Heart left ventricle (tissue), 16 donors: ENCODE measurements around the gene ZNF74. TPM values are rescaled to one million over a fixed set of nuclear protein-coding genes. Genes with fewer than 3 reads are reported as not detected.
"Not testable (repeated sequence)": the region's sequence is repeated elsewhere in the genome, so short reads cannot be mapped to it uniquely, and the experiment has no call there.

Experiments
- ATAC-seq, 4 donors: fragments of 200-7000 bp; cut with Tn5 transposase; one replicate each; pipeline ENCODE4 v1.9.1; 2020 to 2022; ENCODE audit warnings: moderate library complexity in 4 of 4, mild to moderate bottlenecking in 3 of 4, moderate number of reproducible peaks in 1 of 4
- DNase-seq, 5 donors: peaks; one replicate each; pipeline ENCODE4 v3.0.0-alpha.2; 2020
- H3K27ac ChIP-seq, 12 donors: fragments of 200-600 bp; sonication (generic) in 4 of 12; one replicate each; pipeline versions ENCODE4 v1.5.0 to v1.8.0; 2016 to 2022; ENCODE audit warnings: mild to moderate bottlenecking in 2 of 12
- H3K27me3 ChIP-seq, 9 donors: fragments of 200-600 bp; sonication (generic) in 2 of 9; one replicate each; pipeline versions ENCODE4 v1.5.1 to v1.8.0; 2016 to 2022; ENCODE audit warnings: mild to moderate bottlenecking in 3 of 9
- H3K36me3 ChIP-seq, 9 donors: fragments of 200-600 bp; sonication (generic) in 2 of 9; one replicate each; pipeline versions ENCODE4 v1.5.0 to v1.8.0; 2018 to 2022; ENCODE audit warnings: mild to moderate bottlenecking in 2 of 9
- H3K4me1 ChIP-seq, 12 donors: fragments of 200-600 bp; sonication (generic) in 4 of 12; one replicate each; pipeline versions ENCODE4 v1.5.0 to v1.8.0; 2016 to 2022; ENCODE audit warnings: mild to moderate bottlenecking in 3 of 12
- H3K4me3 ChIP-seq, 12 donors: fragments of 200-600 bp; sonication (generic) in 4 of 12; one replicate each; pipeline versions ENCODE4 v1.5.0 to v1.8.0; 2017 to 2022; ENCODE audit warnings: mild to moderate bottlenecking in 9 of 12, moderate library complexity in 4 of 12
- H3K9me3 ChIP-seq, 12 donors: fragments of 200-600 bp; sonication (generic) in 4 of 12; one replicate each; pipeline versions ENCODE4 v1.5.0 to v1.8.0; 2016 to 2022; ENCODE audit warnings: mild to moderate bottlenecking in 1 of 12
- POLR2A ChIP-seq, 2 donors: fragments of 450-650 bp; IDR thresholded peaks; one replicate each; pipeline ENCODE4 v1.6.1; 2017; ENCODE audit warnings: antibody characterized with exemption in 2 of 2, mild to moderate bottlenecking in 2 of 2, moderate library complexity in 2 of 2
- WGBS, 4 donors: extraction: QIAGEN DNeasy Blood & Tissue Kit in 2 of 4; methylation state at CpG; one replicate each; pipeline versions ENCODE4 v1.1.5 to v1.1.7; 2013 to 2018; 5-methylcytosine and 5-hydroxymethylcytosine counted together
- intact Hi-C, 10 donors: fragments of 100-400 bp; cut with DNase I; formaldehyde crosslinking; loops; one replicate each; pipeline versions ENCODE4 v1.11.1 to v1.14.2; 2022
- polyA plus RNA-seq, 2 donors: library from polyadenylated mRNA; stranded (reverse); fragments of 200-250 nt; gene quantifications; one replicate each; pipeline ENCODE4 v1.2.3, GENCODE V29; 2013
- total RNA-seq, 9 donors: library from RNA; depleted of rRNA in 2 of 9; stranded (reverse); fragments of >200 nt in 2 of 9; fragmentation: NEBNext Ultra II Directional in 3 of 9; extraction: Animal tissue kit (Norgen Biotek cat#: 25700) in 3 of 9; gene quantifications; one replicate each; pipeline versions ENCODE4 v1.1.0 to v1.2.4, GENCODE V29; 2016 to 2023
- TF ChIP-seq, protein P1 (sequence below), 12 donors: fragments of 200-600 bp; sonication (generic) in 4 of 12; IDR thresholded peaks; one replicate each; pipeline versions ENCODE4 v1.5.0 to v1.8.0; 2018 to 2022; ENCODE audit warnings: antibody characterized with exemption in 12 of 12, mild to moderate bottlenecking in 5 of 12
- donor health status: ischemic (EF 13 %, LVEDD 7.1; RV severe dilation, severe dysfunction).
- donor health status: healthy with polysubstance abuse.
- donor health status: DM: no; HTN: yes; CAD: no.
- donor health status: DM: no; HTN: no; CAD: no.
- donor health status: ischemic (EF 25% LVEDD 6.9; RV normal size, moderate dysfunction).
- donor health status: ischemic (EF 25% LVEDD 5.7; RV mildly dilated, moderate dysfunction).
- donor health status: healthy.
- donor health status: DM: yes; HTN: yes; CAD: no.
- donor health status: ischemic (EF 35%, LVEDD 5.7; RV mildly dilated, moderate dysfunction).
- donor health status: nonischemic (EF 11% LVEDD 7.7; RV severe dilation, severe dysfunction).
- donor health status: DM: yes; HTN: yes; CAD: no.
- donor health status: PGD.
- donor health status: ischemic (EF 29% LVEDD 5.4; RV normal size, mild dysfunction).
- donor health status: nonischemic (EF 23%, LVEDD 6.1; RV moderate dilation, normal function).

The ZNF74 gene
- total and polyA plus RNA-seq, 11 donors, result 2.1 to 6.5 (median 4.4) TPM

DNA sequence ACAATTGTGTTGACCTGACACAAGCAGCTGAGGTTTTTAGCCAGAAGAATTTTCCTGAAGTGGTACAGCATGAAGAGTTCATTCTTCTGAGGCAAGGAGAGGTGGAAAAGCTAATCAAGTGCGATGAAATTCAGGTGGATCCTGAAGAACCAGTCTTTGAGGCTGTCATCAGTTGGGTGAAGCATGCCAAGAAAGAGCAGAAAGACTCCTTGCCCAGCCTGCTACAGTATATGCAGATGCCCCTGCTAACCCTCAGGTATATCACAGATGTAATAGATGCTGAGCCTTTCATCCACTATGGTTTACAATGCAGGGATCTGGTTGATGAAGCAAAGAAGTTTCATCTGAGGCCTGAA lies 56.6 kb downstream of the ZNF74 start:
- H3K36me3 ChIP-seq, result peaks cover 0 to 48% (median 25%) of the 10 kb centered on the region in 9 donors

DNA sequence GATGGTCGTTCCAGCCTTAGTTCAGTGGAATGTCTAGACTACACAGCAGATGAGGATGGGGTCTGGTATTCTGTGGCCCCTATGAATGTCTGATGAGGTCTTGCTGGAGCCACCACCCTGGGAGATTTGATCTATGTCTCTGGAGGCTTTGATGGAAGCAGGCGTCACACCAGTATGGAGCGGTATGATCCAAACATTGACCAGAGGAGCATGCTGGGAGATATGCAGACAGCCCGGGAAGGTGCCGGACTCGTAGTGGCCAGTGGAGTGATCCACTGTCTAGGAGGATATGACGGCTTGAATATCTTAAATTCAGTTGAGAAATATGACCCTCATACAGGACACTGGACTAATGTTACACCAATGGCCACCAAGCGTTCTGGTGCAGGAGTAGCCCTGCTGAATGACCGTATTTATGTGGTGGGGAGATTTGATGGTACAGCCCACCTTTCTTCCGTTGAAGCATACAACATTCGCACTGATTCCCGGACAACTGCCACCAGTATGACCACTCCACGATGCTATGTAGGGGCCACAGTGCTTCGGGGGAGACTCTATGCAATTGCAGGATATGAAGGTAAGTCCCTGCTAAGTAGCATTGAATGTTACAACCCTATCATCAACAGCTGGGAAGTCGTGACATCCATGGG lies 57.3 kb downstream of the ZNF74 start:
- H3K27me3 ChIP-seq, H3K9me3 ChIP-seq, H3K4me3 ChIP-seq, H3K27ac ChIP-seq, ATAC-seq, intact Hi-C loops: not testable (repeated sequence)
- H3K36me3 ChIP-seq, result peaks cover 0 to 43% (median 22%) of the 10 kb centered on the region in 9 donors
- 93 to 95% (median 93%) methylated on average over 15 of the region's 15 CpGs for WGBS, 4 donors
- DNase-seq, result peak in 1 of 5 donors; percentile 9
- peaks cover 0 to 14% (median 0%) of the 10 kb centered on the region in 12 donors for H3K4me1 ChIP-seq

More for the DNA sequence above, 56.6 kb downstream of the ZNF74 start:
- Histone ChIP-seq H3K9me3 (no peaks in the 10 kb centered on the region), H3K4me1 (peaks cover 0 to 10% (median 0%) of the 10 kb centered on the region in 12 donors), H3K27me3 (no peaks in the 10 kb centered on the region), H3K4me3 (no peak overlapping the region), H3K27ac (no peak overlapping the region)
- ATAC-seq, result no peak
- intact Hi-C loops, result no loop called here
- no peak for TF ChIP-seq POLR2A (IDR thresholded peaks at IDR 0.05)
- TF ChIP-seq, protein P1, sequence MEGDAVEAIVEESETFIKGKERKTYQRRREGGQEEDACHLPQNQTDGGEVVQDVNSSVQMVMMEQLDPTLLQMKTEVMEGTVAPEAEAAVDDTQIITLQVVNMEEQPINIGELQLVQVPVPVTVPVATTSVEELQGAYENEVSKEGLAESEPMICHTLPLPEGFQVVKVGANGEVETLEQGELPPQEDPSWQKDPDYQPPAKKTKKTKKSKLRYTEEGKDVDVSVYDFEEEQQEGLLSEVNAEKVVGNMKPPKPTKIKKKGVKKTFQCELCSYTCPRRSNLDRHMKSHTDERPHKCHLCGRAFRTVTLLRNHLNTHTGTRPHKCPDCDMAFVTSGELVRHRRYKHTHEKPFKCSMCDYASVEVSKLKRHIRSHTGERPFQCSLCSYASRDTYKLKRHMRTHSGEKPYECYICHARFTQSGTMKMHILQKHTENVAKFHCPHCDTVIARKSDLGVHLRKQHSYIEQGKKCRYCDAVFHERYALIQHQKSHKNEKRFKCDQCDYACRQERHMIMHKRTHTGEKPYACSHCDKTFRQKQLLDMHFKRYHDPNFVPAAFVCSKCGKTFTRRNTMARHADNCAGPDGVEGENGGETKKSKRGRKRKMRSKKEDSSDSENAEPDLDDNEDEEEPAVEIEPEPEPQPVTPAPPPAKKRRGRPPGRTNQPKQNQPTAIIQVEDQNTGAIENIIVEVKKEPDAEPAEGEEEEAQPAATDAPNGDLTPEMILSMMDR (IDR thresholded peaks at IDR 0.05), result no peak
- WGBS, 4 donors, result 96 to 100% (median 100%) methylated on average over 1 of the region's 1 CpG
- DNase-seq, result no peak

- H3K4me3 ChIP-seq, result no peak overlapping the region
- no peak for ATAC-seq
- peaks cover 0 to 18% (median 0%) of the 10 kb centered on the region in 12 donors for H3K4me1 ChIP-seq
- TF ChIP-seq, protein P1 (IDR thresholded peaks at IDR 0.05), result no peak
- TF ChIP-seq POLR2A (IDR thresholded peaks at IDR 0.05), result no peak
- no peaks in the 10 kb centered on the region for H3K27me3 ChIP-seq
- WGBS, 4 donors, result 74 to 87% (median 80%) methylated on average over 2 of the region's 2 CpGs
- H3K27ac ChIP-seq, result no peak overlapping the region
- no peaks in the 10 kb centered on the region for H3K9me3 ChIP-seq
- intact Hi-C loops, result no loop called here
- DNase-seq, result no peak
- H3K36me3 ChIP-seq, result peaks cover 0 to 40% (median 23%) of the 10 kb centered on the region in 9 donors
Measured at GRCh38 chr22:20451920-20452319, 58.0 kb downstream of the ZNF74 start.

DNA sequence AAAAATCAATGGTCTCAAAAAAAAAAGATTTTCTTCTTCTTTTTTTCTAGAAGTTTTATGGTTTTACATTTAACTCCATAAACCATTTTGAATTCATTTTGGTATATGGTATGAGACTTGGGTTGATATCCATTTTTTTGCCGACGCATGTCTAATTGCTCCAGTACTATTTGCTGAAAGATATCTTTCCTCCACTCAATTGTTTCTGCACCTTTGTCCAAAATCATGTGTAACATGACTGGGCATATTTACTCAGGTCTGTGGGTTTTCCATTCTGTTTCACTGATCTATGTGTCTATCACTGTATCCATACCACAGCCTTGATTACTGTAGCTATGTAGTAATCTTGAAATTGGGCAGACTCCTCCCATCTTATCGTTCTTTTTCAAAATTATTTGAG lies 59.3 kb downstream of the ZNF74 start:
- no peak overlapping the region for H3K4me3 ChIP-seq
- H3K9me3 ChIP-seq, result no peaks in the 10 kb centered on the region
- intact Hi-C loops, result no loop called here
- TF ChIP-seq, protein P1 (IDR thresholded peaks at IDR 0.05), result no peak
- TF ChIP-seq POLR2A (IDR thresholded peaks at IDR 0.05), result no peak
- no peaks in the 10 kb centered on the region for H3K27me3 ChIP-seq
- ATAC-seq, result no peak
- H3K36me3 ChIP-seq, result peaks cover 0 to 48% (median 34%) of the 10 kb centered on the region in 9 donors
- no peak for DNase-seq
- H3K27ac ChIP-seq, result no peak overlapping the region
- peaks cover 0 to 18% (median 0%) of the 10 kb centered on the region in 12 donors for H3K4me1 ChIP-seq
- WGBS, 4 donors, result 95 to 99% (median 98%) methylated on average over 3 of the region's 3 CpGs

GRCh38 chr22:20455709-20456063 lies 61.7 kb downstream of the ZNF74 start:
- TF ChIP-seq, protein P1 (IDR thresholded peaks at IDR 0.05), result no peak
- no peak for TF ChIP-seq POLR2A (IDR thresholded peaks at IDR 0.05)
- Histone ChIP-seq H3K27ac (no peak overlapping the region), H3K9me3 (no peaks in the 10 kb centered on the region), H3K27me3 (no peaks in the 10 kb centered on the region), H3K4me1 (peaks cover 0 to 18% (median 0%) of the 10 kb centered on the region in 12 donors), H3K36me3 (peaks cover 0 to 49% (median 32%) of the 10 kb centered on the region in 9 donors), H3K4me3 (no peak overlapping the region)
- DNase-seq, result no peak
- WGBS, 4 donors, result 89 to 93% (median 90%) methylated on average over 8 of the region's 8 CpGs
- ATAC-seq, result no peak
- intact Hi-C loops, result loop anchor here (1.0 to 2.0 kb wide), 2 partner anchors 37 kb away; no protein-coding TSS in a partner anchor
